Measurements from ENCODE around the gene FFAR2. TPM values are rescaled to one million over a fixed set of nuclear protein-coding genes. Genes with fewer than 3 reads are reported as not detected.

Gene FFAR2
- total and polyA plus RNA-seq, 4 donors, result 0.25 to 0.84 (median 0.47) TPM

DNA sequence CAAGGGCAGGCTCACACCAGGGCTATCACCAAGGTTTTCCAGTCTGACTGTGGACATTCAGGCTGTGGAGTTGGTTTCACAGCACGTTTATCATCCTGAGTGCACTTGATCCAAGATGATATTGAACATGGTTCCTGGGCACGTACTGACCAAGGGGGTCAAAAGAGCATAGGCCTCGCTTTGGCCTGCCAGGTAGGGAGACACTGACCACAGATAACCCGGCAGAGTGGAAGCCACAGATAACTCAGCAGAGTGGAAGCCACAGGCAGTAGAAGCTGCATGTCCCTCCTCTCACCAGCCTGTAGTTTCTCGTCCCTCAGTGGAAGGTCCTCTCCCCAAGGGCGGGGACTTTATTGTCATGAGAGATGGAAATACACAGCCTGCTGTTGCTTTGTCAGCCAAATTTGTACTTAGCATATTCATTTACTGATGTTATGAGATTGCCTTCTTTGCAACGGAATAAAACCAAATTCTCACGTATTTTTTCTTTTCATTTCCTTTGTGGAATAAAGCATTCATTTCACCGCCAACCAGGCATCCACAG is 51.0 kb downstream of the FFAR2 start:
- Histone ChIP-seq H3K27ac (ENCODE audit: low read depth in 1 of 2, low read length in 2 of 2) (no peak overlapping the region), H3K27me3 (ENCODE audit: control insufficient read depth in 4 of 4, insufficient read depth in 4 of 4, low read length in 3 of 4) (no peaks in the 10 kb centered on the region), H3K4me3 (ENCODE audit: low read depth in 1 of 3, low read length in 3 of 3) (no peak overlapping the region), H3K4me1 (ENCODE audit: control insufficient read depth in 4 of 4, insufficient read depth in 4 of 4, low read length in 3 of 4) (peaks cover 0 to 6% (median 1%) of the 10 kb centered on the region in 4 donors), H3K36me3 (ENCODE audit: control insufficient read depth in 4 of 4, insufficient read depth in 3 of 4, low read depth in 1 of 4, low read length in 3 of 4) (no peaks in the 10 kb centered on the region), H3K9ac (ENCODE audit: low read depth in 1 of 2, low read length in 2 of 2) (no peak overlapping the region), H3K9me3 (ENCODE audit: control insufficient read depth in 4 of 4, low read length in 3 of 4) (no peaks in the 10 kb centered on the region)
- whole genome bisulfite sequencing, result 58% methylated on average over 9 of the region's 9 CpGs
- TF ChIP-seq GABPA (IDR thresholded peaks at IDR 0.05 in 1 of 2, conservative IDR thresholded peaks at IDR 0.05 in 1 of 2) (no peak), JUND (IDR thresholded peaks at IDR 0.05) (no peak)
- no peak for DNase-seq (ENCODE audit: low spot score)

DNA sequence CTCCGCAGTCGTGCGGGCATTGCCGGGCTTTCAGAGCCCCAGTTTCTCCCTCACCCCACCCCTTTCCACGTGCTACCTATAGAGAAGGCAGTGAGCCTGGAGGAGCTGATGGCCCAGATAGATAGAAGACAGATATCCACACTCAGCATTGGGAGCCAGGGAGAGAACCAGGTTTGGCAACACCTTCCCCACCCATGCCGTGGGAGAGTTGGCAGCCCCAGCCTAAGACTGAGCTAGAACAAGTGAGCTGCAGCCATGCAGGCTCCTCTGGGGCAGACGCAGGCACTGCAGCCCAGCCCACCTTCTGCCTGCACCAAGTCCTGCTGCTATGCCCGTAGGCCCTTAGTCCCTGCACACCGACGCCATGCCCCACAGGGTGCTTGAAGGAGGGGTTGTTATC is 52.6 kb downstream of the FFAR2 start:
- Histone ChIP-seq H3K27me3 (ENCODE audit: control insufficient read depth in 4 of 4, insufficient read depth in 4 of 4, low read length in 3 of 4) (no peaks in the 10 kb centered on the region), H3K9ac (ENCODE audit: low read depth in 1 of 2, low read length in 2 of 2) (no peak overlapping the region), H3K36me3 (ENCODE audit: control insufficient read depth in 4 of 4, insufficient read depth in 3 of 4, low read depth in 1 of 4, low read length in 3 of 4) (no peaks in the 10 kb centered on the region), H3K4me1 (ENCODE audit: control insufficient read depth in 4 of 4, insufficient read depth in 4 of 4, low read length in 3 of 4) (peaks cover 0 to 6% (median 1%) of the 10 kb centered on the region in 4 donors), H3K9me3 (ENCODE audit: control insufficient read depth in 4 of 4, low read length in 3 of 4) (no peaks in the 10 kb centered on the region), H3K4me3 (ENCODE audit: low read depth in 1 of 3, low read length in 3 of 3) (no peak overlapping the region), H3K27ac (ENCODE audit: low read depth in 1 of 2, low read length in 2 of 2) (no peak overlapping the region)
- WGBS, result 93% methylated on average over 10 of the region's 10 CpGs
- DNase-seq (ENCODE audit: low spot score), result no peak
- TF ChIP-seq, protein P1, sequence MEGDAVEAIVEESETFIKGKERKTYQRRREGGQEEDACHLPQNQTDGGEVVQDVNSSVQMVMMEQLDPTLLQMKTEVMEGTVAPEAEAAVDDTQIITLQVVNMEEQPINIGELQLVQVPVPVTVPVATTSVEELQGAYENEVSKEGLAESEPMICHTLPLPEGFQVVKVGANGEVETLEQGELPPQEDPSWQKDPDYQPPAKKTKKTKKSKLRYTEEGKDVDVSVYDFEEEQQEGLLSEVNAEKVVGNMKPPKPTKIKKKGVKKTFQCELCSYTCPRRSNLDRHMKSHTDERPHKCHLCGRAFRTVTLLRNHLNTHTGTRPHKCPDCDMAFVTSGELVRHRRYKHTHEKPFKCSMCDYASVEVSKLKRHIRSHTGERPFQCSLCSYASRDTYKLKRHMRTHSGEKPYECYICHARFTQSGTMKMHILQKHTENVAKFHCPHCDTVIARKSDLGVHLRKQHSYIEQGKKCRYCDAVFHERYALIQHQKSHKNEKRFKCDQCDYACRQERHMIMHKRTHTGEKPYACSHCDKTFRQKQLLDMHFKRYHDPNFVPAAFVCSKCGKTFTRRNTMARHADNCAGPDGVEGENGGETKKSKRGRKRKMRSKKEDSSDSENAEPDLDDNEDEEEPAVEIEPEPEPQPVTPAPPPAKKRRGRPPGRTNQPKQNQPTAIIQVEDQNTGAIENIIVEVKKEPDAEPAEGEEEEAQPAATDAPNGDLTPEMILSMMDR (IDR thresholded peaks at IDR 0.05; ENCODE audit: low read depth, low read length, missing input control), result no peak
- TF ChIP-seq HNF4G (IDR thresholded peaks at IDR 0.05) (no peak), TAF1 (conservative IDR thresholded peaks at IDR 0.05) (no peak), YY1 (IDR thresholded peaks at IDR 0.05) (no peak), NR2F2 (IDR thresholded peaks at IDR 0.05) (no peak), HNF4A (conservative IDR thresholded peaks at IDR 0.05) (no peak), FOXA2 (IDR thresholded peaks at IDR 0.05) (no peak), RXRA (IDR thresholded peaks at IDR 0.05) (no peak)
- TF ChIP-seq, protein P2, sequence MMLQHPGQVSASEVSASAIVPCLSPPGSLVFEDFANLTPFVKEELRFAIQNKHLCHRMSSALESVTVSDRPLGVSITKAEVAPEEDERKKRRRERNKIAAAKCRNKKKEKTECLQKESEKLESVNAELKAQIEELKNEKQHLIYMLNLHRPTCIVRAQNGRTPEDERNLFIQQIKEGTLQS (IDR thresholded peaks at IDR 0.05), result no peak
- TF ChIP-seq, protein P3, sequence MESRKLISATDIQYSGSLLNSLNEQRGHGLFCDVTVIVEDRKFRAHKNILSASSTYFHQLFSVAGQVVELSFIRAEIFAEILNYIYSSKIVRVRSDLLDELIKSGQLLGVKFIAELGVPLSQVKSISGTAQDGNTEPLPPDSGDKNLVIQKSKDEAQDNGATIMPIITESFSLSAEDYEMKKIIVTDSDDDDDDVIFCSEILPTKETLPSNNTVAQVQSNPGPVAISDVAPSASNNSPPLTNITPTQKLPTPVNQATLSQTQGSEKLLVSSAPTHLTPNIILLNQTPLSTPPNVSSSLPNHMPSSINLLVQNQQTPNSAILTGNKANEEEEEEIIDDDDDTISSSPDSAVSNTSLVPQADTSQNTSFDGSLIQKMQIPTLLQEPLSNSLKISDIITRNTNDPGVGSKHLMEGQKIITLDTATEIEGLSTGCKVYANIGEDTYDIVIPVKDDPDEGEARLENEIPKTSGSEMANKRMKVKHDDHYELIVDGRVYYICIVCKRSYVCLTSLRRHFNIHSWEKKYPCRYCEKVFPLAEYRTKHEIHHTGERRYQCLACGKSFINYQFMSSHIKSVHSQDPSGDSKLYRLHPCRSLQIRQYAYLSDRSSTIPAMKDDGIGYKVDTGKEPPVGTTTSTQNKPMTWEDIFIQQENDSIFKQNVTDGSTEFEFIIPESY (IDR thresholded peaks at IDR 0.05), result no peak
- TF ChIP-seq, protein P4, sequence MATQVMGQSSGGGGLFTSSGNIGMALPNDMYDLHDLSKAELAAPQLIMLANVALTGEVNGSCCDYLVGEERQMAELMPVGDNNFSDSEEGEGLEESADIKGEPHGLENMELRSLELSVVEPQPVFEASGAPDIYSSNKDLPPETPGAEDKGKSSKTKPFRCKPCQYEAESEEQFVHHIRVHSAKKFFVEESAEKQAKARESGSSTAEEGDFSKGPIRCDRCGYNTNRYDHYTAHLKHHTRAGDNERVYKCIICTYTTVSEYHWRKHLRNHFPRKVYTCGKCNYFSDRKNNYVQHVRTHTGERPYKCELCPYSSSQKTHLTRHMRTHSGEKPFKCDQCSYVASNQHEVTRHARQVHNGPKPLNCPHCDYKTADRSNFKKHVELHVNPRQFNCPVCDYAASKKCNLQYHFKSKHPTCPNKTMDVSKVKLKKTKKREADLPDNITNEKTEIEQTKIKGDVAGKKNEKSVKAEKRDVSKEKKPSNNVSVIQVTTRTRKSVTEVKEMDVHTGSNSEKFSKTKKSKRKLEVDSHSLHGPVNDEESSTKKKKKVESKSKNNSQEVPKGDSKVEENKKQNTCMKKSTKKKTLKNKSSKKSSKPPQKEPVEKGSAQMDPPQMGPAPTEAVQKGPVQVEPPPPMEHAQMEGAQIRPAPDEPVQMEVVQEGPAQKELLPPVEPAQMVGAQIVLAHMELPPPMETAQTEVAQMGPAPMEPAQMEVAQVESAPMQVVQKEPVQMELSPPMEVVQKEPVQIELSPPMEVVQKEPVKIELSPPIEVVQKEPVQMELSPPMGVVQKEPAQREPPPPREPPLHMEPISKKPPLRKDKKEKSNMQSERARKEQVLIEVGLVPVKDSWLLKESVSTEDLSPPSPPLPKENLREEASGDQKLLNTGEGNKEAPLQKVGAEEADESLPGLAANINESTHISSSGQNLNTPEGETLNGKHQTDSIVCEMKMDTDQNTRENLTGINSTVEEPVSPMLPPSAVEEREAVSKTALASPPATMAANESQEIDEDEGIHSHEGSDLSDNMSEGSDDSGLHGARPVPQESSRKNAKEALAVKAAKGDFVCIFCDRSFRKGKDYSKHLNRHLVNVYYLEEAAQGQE (IDR thresholded peaks at IDR 0.05), result no peak
- TF ChIP-seq, protein P5, sequence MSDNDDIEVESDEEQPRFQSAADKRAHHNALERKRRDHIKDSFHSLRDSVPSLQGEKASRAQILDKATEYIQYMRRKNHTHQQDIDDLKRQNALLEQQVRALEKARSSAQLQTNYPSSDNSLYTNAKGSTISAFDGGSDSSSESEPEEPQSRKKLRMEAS (IDR thresholded peaks at IDR 0.05), result no peak

Small RNAs within 50 kb of the gene (small RNA-seq; reads per million reads assigned to genes)
- not detected for gene RN7SL491P

Other genes starting within 250 kb of the FFAR2 start
- under 1 TPM in 1 of 2 donors, not detected in 1; 0.17 TPM for gene FAM187B, start 219.5 kb upstream of the FFAR2 start, total RNA-seq
- not detected for gene FAM187B, start 219.5 kb upstream of the FFAR2 start, polyA plus RNA-seq
- gene LSR, start 199.3 kb upstream of the FFAR2 start, total RNA-seq, result 10 to 100 TPM; 33.7 to 48.6 TPM
- 100 to 1,000 TPM in 1 of 2 donors, 10 to 100 TPM in 1; 47.3 to 150 TPM for gene LSR, start 199.3 kb upstream of the FFAR2 start, polyA plus RNA-seq
- gene USF2, start 179.3 kb upstream of the FFAR2 start, total RNA-seq, result 10 to 100 TPM; 31.6 to 80.2 TPM
- gene USF2, start 179.3 kb upstream of the FFAR2 start, polyA plus RNA-seq, result 10 to 100 TPM; 22.8 to 85.9 TPM
- 100 to 1,000 TPM in 1 of 2 donors, 10 to 100 TPM in 1; 18.8 to 204 TPM for gene HAMP, start 165.7 kb upstream of the FFAR2 start, total RNA-seq
- 1,000 to 10,000 TPM in 1 of 2 donors, 100 to 1,000 TPM in 1; 509 to 1,000 TPM for gene HAMP, start 165.7 kb upstream of the FFAR2 start, polyA plus RNA-seq
- 1 to 10 TPM in 1 of 2 donors, under 1 TPM in 1; 0.33 to 3.9 TPM for gene MAG, start 156.1 kb upstream of the FFAR2 start, total RNA-seq
- under 1 TPM in 1 of 2 donors, not detected in 1; 0.29 TPM for gene MAG, start 156.1 kb upstream of the FFAR2 start, polyA plus RNA-seq
- gene CD22, start 119.1 kb upstream of the FFAR2 start, total RNA-seq, result 1 to 10 TPM; 2.0 to 4.1 TPM
- under 1 TPM; 0.15 to 0.65 TPM for gene CD22, start 119.1 kb upstream of the FFAR2 start, polyA plus RNA-seq
- gene FFAR1, start 100.4 kb upstream of the FFAR2 start, total RNA-seq, result not detected
- gene FFAR1, start 100.4 kb upstream of the FFAR2 start, polyA plus RNA-seq, result not detected
- under 1 TPM in 1 of 2 donors, not detected in 1; 0.33 TPM for gene FFAR3, start 89.8 kb upstream of the FFAR2 start, total RNA-seq
- gene FFAR3, start 89.8 kb upstream of the FFAR2 start, polyA plus RNA-seq, result not detected
- gene GPR42, start 77.2 kb upstream of the FFAR2 start, total RNA-seq, result not detected
- gene GPR42, start 77.2 kb upstream of the FFAR2 start, polyA plus RNA-seq, result not detected
- not detected for gene KRTDAP, start 42.2 kb downstream of the FFAR2 start, total RNA-seq
- gene KRTDAP, start 42.2 kb downstream of the FFAR2 start, polyA plus RNA-seq, result not detected
- gene DMKN, start 65.4 kb downstream of the FFAR2 start, total RNA-seq, result 1 to 10 TPM; 1.7 to 9.4 TPM
- 1 to 10 TPM; 1.4 to 3.1 TPM for gene DMKN, start 65.4 kb downstream of the FFAR2 start, polyA plus RNA-seq
- gene SBSN, start 80.1 kb downstream of the FFAR2 start, total RNA-seq, result not detected
- not detected for gene SBSN, start 80.1 kb downstream of the FFAR2 start, polyA plus RNA-seq
- gene GAPDHS, start 85.2 kb downstream of the FFAR2 start, total RNA-seq, result not detected
- gene GAPDHS, start 85.2 kb downstream of the FFAR2 start, polyA plus RNA-seq, result not detected
- gene TMEM147, start 97.4 kb downstream of the FFAR2 start, total RNA-seq, result 10 to 100 TPM; 18.1 to 28.0 TPM
- gene TMEM147, start 97.4 kb downstream of the FFAR2 start, polyA plus RNA-seq, result 10 to 100 TPM; 61.3 to 97.4 TPM
- gene ATP4A, start 115.4 kb downstream of the FFAR2 start, total RNA-seq, result not detected
- not detected for gene ATP4A, start 115.4 kb downstream of the FFAR2 start, polyA plus RNA-seq
- gene PMIS2, start 137.9 kb downstream of the FFAR2 start, total RNA-seq, result not detected
- not detected for gene PMIS2, start 137.9 kb downstream of the FFAR2 start, polyA plus RNA-seq
- 1 to 10 TPM; 2.5 to 7.3 TPM for gene HAUS5, start 164.5 kb downstream of the FFAR2 start, total RNA-seq
- 1 to 10 TPM; 1.9 to 2.2 TPM for gene HAUS5, start 164.5 kb downstream of the FFAR2 start, polyA plus RNA-seq
- gene RBM42, start 180.8 kb downstream of the FFAR2 start, total RNA-seq, result 10 to 100 TPM; 20.1 TPM
- gene RBM42, start 180.8 kb downstream of the FFAR2 start, polyA plus RNA-seq, result 10 to 100 TPM; 17.8 to 34.7 TPM
- under 1 TPM; 0.17 to 0.70 TPM for gene ETV2, start 193.5 kb downstream of the FFAR2 start, total RNA-seq
- 1 to 10 TPM; 1.6 to 1.8 TPM for gene ETV2, start 193.5 kb downstream of the FFAR2 start, polyA plus RNA-seq
- 100 to 1,000 TPM; 139 to 191 TPM for gene COX6B1, start 200.1 kb downstream of the FFAR2 start, total RNA-seq
- gene COX6B1, start 200.1 kb downstream of the FFAR2 start, polyA plus RNA-seq, result 100 to 1,000 TPM; 451 to 518 TPM
- under 1 TPM in 1 of 2 donors, not detected in 1; 0.56 TPM for gene UPK1A, start 218.3 kb downstream of the FFAR2 start, total RNA-seq
- under 1 TPM in 1 of 2 donors, not detected in 1; 0.10 TPM for gene UPK1A, start 218.3 kb downstream of the FFAR2 start, polyA plus RNA-seq